Measurements from ENCODE around the gene TAOK3.
"Not testable (repeated sequence)": the region's sequence is repeated elsewhere in the genome, so short reads cannot be mapped to it uniquely, and the experiment has no call there.

DNA sequence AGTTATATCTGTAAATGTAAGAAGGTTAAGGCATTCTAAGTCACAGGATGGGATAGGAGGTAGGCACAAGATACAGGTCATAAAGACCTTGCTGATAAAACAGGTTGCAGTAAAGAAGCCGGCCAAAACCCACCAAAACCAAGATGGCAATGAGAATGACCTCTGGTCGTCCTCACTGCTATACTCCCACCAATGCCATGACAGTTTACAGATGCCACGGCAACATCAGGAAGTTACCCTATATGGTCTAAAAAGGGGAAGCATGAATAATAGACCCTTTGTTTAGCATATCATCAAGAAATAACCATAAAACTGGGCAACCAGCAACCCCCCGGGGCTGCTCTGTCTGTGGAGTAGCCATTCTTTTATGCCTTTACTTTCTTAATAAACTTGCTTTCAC is 64.7 kb downstream of the TAOK3 start:
- not testable (repeated sequence) for TF ChIP-seq CTCF (IDR thresholded peaks at IDR 0.05; ENCODE audit: control extremely low read depth in 1 of 3, insufficient read depth in 1 of 3, low read depth in 1 of 3, low read length in 3 of 3); RBBP5 (IDR thresholded peaks at IDR 0.05; ENCODE audit: borderline replicate concordance, low read depth, low read length); RFX5 (IDR thresholded peaks at IDR 0.05; ENCODE audit: borderline replicate concordance, low read depth, low read length)
